Stimulated activated CD4-positive, alpha-beta T cell treated with anti-CD3 and anti-CD28 coated beads, Interleukin-4, amount 100 ng/mL, for 24 hours (primary cell): Measurements from ENCODE around the gene ABHD12B.
A peak's percentile ranks its signal among the peaks of the same experiment; 100 is the strongest.

Source experiments
- DNase-seq: peaks from one replicate; pipeline ENCODE4 v3.0.0-alpha.2; 2020

Gene ABHD12B

DNA sequence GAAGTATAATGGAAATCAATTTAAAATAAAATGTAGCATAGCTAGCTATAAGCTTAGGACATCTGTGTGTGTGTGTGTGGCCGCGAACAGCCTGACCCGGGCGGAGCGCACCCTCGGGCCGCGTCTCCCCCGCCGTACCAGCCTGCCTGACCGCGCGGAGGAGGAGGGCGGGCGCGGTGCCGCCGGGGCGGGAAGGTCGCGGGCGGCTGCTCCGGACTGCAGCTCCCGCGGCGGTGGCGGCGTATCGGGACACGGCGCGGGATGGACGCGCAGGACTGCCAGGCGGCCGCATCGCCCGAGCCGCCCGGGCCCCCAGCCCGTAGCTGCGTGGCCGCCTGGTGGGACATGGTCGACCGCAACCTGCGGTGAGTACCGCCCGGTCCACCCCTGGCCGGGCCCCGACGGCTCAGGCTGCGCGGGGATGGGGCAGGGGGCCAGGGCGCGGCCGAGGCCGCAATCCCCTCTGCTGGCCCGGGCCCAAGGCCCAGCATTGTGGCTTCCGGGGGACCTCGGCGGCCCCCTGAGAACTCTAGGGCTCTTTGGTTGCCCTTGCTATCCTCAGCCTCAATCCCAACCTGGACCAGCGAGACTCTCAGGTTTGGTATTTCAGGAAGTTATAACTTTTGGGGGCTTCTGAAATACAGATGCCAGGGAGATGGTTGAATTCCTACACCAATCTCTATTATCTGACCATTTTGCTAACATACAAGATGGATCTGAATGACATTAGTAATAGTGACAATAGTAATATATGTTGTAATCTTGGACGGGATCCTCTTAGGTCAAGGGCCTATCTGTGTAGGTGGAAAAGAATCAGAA is at the start of gene ABHD12B:
Gene ABHD12B, plus strand, starts transcription at position 140 of the 819 bp plus-strand sequence. Its CDS starts 122 bp downstream, at position 262.
- no peak for DNase-seq

DNA sequence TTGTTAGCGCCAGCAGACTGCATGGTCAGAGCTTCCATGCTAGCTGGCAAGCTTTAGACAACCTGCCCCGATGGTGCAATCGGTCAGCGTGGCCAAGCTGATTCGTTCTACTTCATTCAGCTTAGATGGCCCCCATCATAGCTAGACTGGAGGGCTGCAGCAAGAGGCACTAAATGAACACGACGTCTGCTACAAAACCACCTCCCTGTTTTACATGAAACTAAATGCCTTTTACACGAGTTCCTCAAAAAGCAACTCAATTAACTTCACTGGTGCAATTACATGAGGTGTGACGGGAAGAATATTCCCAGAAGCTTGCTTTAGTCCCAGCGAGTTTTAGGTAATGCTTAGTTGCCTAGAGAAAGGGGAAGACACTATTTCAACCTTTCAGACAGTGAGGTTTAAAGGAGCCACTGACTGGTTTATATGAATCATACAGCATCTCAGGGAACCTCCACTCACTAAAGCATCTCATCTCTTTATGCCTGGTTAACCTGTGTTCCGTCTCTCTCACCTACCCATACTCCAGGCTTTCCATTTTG is 49.3 kb upstream of the ABHD12B start:
- DNase-seq: no peak

DNA sequence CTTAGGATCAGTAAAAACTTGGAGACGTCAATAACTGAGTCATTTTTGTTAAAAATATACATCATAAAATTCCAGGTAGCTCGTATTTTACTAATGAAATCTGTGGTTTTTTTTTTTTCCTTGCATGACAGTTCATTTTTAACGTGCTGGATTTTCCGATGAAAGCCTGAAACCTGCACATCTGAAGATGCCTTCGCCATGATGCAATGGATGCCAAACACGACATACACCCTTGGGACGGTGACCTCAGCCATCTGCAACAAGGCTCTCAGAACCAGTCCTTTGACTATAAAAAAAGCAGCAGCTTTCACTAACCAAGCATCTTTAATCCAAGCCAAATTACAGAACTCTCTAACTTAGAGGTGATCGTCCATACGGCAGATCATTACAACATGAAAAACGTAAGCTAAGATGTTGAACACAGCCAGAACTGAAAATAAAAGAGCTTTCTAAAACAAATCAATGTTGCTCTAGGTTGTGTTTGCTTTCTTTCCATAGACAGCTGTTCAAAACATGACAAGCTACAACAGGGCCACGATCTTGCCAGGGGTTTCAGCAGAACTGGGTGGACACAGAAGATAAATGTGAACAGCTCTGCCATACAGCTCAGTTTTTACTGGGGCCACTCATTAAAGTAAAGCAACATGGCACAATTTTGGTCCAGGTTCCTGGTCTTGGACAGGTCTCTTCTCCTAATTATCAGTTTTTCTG is 48.6 kb upstream of the ABHD12B start:
- DNase-seq: no peak

- DNase-seq: no peak
These were observed 47.9 kb upstream of the ABHD12B start for GRCh38 chr14:50823762-50824636.

DNA sequence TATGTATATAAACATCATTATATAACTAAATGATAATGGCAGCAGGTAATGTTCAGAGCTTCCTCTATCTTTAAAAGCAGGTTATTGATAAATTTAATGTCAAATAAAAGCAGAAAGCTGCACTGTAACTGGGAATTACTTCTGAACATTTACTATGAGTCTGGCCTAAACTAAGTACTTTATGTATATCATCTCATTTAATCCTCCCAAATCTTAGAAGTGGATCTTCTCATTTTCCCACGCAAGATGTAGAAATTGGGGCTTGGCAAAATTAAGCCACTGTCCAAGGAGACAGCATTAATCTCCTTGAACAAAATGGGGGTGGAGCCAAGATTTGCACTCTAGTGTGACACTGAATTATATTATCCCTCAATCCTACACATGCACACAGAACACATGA is 46.5 kb upstream of the ABHD12B start:
- DNase-seq: no peak

DNA sequence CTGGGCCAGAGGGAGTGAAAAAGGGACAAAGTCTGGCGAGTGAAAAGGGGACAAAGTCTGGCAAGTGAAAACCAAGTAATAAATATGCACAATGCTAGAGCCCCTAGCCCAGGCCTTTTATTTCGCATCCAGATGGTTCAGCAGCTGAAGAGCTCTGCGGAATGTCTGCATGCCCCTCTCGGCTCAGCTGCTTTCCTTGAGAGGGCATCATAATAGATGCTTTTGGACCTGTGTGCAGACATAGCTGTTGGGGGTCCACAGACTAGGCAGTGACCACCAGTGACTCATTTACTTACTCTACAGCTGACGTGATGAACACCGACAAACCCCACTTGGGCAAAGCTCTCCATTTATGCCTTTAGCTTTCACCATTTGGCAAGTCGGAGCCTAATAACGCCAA is 45.2 kb upstream of the ABHD12B start:
- no peak for DNase-seq

DNA sequence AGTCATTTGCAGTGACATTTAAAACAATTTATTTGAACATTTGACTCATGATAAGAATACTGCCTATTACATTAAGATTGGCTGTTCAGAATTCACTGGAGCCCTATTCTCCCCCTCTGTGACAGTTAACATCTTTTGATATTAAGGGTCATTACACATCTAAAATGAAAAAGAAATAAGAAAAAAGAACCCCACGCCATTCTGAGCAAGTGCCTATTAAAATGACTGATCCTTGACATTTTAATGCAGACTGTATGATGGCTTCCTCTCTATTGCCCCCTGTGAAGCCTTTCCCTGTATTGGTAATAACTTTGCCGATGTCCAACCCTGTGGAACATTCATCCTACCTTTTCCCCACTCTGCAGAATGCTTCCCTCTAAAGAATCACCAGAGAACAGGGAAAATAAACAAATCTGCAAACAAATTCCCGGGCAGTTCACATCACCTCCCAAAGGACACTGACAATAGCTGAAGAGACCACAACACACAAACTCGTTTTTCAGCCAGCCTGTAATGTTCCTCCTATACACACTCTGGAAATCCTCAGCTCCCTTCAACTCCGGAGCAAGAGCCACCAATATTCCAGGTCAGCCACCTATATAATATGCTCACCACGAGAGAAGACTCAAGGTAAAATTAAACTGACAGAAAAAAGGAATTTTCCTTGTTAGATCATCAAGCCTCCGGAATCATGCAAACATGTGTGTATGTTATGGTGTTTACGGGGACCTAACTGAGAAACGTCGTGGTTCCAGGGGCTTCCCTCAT is 42.9 kb upstream of the ABHD12B start:
- DNase-seq: no peak

GRCh38 chr14:50829489-50830043 is 42.3 kb upstream of the ABHD12B start:
- no peak for DNase-seq

- DNase-seq: peak; percentile 67
These were observed 41.6 kb upstream of the ABHD12B start for GRCh38 chr14:50830044-50830931.

- DNase-seq: peak; percentile 73
These were observed 40.7 kb upstream of the ABHD12B start, which contains the start of gene NIN for GRCh38 chr14:50830932-50831725. TSS of gene NIN (minus strand) at chr14:50831162. CDS start at chr14:50822056, 9,106 bp downstream.

DNA sequence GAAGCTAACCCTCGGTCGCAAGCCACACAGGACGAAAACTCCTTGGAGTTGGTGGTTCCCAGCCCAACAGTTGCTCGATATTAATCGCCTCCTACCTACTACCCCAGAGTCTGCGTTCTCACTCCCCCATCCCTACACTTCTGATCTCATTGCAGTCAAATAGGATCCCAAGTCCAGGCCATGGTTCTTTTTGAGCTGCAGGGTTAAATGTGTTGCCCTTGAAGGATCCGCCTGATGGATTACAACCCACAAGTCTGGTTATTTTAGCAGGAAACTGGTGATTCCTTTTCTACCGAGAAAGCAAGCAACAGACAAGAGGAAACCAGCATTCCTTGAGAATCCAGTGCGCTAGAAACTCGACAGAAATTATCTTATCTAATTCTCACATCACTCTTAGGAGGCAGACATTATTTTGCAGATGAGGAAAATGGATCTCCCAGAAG is 40.1 kb upstream of the ABHD12B start:
- DNase-seq: no peak

- no peak for DNase-seq
These were observed 38.8 kb upstream of the ABHD12B start for GRCh38 chr14:50832935-50833630.

- DNase-seq: no peak
These were observed 37.0 kb upstream of the ABHD12B start for GRCh38 chr14:50834802-50835276.

- no peak for DNase-seq
These were observed 36.6 kb upstream of the ABHD12B start for GRCh38 chr14:50835280-50835679.

DNA sequence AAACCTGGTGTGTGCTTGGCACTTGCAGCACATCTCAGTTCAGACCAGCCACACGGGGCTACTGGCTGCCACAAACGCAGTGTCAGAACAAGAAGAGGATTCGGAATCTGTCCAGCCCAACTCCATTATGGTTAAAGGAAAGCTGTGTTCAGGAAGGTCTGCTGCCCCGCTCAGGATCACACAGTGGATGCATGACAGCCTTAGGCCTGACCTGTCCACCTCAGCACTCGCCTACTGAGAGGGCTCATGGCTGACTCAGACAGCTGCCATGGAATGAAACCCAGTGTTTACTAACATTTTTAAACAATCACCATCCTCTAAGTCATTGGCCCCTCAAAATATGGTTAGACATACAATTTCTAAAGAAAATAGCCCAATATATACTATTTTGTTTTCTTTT is 35.3 kb upstream of the ABHD12B start:
- no peak for DNase-seq

DNA sequence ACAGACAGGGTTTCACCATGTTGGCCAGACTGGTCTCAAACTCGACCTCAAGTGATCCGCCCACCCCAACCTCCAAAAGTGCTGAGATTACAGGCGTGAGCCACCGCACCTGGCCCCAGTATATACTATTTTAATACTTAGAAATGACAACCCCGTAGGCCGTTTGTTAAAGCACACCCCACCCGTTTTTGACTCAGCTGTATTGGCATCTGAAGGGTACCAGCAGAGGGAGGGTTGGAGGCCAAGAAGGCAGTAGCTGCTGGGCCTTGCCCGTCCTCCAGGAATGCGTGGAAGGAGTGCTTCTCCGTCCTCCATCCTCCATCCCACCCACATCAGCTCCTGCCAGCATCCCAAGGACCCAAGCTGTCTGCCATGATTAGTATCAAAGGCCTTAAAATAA is 34.6 kb upstream of the ABHD12B start:
- DNase-seq: no peak

DNA sequence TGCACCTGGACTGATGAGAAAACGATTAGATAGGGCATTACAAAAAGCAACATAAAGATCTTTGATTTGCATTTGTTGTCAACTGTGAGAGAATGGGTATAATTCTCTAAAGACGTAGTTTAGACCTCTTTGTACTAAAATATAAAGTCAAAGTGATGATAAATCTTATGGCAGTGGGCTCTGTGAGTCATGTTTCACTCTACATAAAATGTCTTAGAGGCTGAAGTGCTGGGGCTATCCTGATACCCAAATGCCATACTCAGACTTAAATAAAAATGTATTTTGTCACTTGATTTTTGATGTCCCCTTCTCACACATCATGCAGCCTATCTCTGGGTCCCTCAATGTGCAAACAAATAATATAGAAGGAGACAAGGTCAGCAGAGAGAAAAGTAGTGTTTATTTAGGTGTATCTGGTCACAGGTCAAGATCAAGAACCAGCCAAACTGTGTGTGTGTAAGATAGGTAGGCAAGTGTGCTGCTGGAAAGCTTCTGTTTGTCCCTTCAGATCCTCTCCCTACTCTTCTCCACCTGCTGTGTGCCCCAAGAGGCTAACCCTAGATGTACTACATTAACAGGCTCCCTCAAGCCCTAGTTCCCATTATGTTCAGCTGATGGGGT is 33.9 kb upstream of the ABHD12B start:
- DNase-seq: no peak

- no peak for DNase-seq
These were observed 32.8 kb upstream of the ABHD12B start for GRCh38 chr14:50839048-50839447.
